PFSK-1 (cell line): ENCODE measurements around the gene CTBP1.

Experiments used
- FOXP2 ChIP-seq: optimal IDR thresholded peaks from 2 replicates; pipeline ENCODE3; 2011; ENCODE audit warnings: borderline replicate concordance, control low read depth, inconsistent platforms; ENCODE audit not compliant: insufficient read depth; ENCODE audit errors: extremely low read length, extremely low read depth
- POLR2AphosphoS5 ChIP-seq: IDR thresholded peaks from 2 replicates; pipeline ENCODE4 v1.6.1; 2012; ENCODE audit warnings: low read depth, mild to moderate bottlenecking, control low read depth, low read length, moderate library complexity
- SIN3A ChIP-seq: IDR thresholded peaks from 2 replicates; pipeline ENCODE4 v1.6.1; 2012; ENCODE audit warnings: mild to moderate bottlenecking, low read length, moderate library complexity, borderline replicate concordance; ENCODE audit not compliant: insufficient read depth
- TAF1 ChIP-seq: IDR thresholded peaks from 2 replicates; pipeline ENCODE4 v1.6.1; 2012; ENCODE audit warnings: low read length, control low read depth, borderline replicate concordance; ENCODE audit not compliant: insufficient read depth
- TF ChIP-seq, protein P1 (sequence below), 2 experiments: IDR thresholded peaks; 2 replicates each; pipeline versions ENCODE4 v1.6.1 to v1.8.0; 2011 to 2012; ENCODE audit warnings: low read depth in 2 of 2, low read length in 2 of 2, control low read depth in 1 of 2, inconsistent platforms in 1 of 2, mild to moderate bottlenecking in 1 of 2, moderate library complexity in 1 of 2; ENCODE audit not compliant: insufficient read depth in 1 of 2

Gene CTBP1

DNA sequence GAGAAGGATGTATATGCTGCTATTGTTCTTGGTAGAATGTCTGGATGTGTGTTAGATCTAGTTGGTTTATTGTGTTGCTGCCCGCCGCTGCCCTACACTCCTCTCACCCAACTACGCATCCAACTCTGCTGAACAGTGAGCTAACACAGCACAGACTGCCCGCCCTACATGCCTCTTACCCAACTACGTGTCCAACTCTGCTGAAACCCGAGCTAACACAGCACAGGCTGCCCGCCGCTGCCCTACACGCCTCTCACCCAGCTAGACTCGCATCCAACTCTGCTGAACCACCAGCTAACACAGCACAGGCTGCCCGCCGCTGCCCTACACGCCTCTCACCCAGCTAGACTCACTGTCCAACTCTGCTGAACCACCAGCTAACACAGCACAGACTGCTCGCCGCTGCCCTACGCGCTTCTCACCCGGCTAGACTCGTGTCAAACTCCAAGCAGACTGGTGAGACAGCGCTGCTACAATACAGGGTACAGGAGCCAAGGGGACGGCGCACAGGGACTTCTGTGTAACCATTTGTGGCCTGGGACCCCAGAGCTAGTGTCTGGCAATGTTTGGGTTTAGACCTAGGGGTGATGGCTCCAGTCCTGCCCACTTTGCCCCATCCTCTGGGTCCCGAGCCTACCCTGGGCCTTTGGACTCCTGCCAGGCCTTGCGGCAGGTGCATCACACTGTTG, 11.6 kb upstream of the CTBP1 start:
- TF ChIP-seq TAF1 (no peak), SIN3A (no peak), FOXP2 (no peak), POLR2AphosphoS5 (no peak)
- TF ChIP-seq, protein P1, sequence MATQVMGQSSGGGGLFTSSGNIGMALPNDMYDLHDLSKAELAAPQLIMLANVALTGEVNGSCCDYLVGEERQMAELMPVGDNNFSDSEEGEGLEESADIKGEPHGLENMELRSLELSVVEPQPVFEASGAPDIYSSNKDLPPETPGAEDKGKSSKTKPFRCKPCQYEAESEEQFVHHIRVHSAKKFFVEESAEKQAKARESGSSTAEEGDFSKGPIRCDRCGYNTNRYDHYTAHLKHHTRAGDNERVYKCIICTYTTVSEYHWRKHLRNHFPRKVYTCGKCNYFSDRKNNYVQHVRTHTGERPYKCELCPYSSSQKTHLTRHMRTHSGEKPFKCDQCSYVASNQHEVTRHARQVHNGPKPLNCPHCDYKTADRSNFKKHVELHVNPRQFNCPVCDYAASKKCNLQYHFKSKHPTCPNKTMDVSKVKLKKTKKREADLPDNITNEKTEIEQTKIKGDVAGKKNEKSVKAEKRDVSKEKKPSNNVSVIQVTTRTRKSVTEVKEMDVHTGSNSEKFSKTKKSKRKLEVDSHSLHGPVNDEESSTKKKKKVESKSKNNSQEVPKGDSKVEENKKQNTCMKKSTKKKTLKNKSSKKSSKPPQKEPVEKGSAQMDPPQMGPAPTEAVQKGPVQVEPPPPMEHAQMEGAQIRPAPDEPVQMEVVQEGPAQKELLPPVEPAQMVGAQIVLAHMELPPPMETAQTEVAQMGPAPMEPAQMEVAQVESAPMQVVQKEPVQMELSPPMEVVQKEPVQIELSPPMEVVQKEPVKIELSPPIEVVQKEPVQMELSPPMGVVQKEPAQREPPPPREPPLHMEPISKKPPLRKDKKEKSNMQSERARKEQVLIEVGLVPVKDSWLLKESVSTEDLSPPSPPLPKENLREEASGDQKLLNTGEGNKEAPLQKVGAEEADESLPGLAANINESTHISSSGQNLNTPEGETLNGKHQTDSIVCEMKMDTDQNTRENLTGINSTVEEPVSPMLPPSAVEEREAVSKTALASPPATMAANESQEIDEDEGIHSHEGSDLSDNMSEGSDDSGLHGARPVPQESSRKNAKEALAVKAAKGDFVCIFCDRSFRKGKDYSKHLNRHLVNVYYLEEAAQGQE (IDR thresholded peaks at IDR 0.05; ENCODE audit: insufficient read depth in 1 of 2, low read depth in 2 of 2, low read length in 2 of 2): no peak

DNA sequence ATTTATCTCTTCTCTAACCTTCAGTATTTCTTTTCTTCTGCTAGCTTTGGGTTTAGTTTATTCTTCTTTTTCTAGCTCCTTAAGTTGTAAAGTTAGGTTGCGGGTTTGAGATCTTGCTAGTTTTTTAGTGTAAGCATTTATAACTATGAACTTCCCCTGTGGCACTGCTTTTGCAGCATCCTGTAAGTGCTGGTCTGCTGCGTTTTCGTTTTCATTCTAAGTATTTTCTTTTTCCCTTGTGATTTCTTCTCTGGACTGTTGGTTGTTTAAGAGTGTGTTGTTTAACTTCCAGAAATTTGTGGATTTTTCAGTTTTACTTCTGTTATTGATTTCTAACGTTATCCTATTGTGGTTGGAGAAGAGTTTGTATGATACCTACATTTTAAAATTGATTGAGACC, 11.0 kb upstream of the CTBP1 start:
- no peak for TF ChIP-seq SIN3A
- TF ChIP-seq TAF1: no peak
- TF ChIP-seq, protein P1 (IDR thresholded peaks at IDR 0.05; ENCODE audit: insufficient read depth in 1 of 2, low read depth in 2 of 2, low read length in 2 of 2): no peak
- no peak for TF ChIP-seq FOXP2
- TF ChIP-seq POLR2AphosphoS5: no peak

DNA sequence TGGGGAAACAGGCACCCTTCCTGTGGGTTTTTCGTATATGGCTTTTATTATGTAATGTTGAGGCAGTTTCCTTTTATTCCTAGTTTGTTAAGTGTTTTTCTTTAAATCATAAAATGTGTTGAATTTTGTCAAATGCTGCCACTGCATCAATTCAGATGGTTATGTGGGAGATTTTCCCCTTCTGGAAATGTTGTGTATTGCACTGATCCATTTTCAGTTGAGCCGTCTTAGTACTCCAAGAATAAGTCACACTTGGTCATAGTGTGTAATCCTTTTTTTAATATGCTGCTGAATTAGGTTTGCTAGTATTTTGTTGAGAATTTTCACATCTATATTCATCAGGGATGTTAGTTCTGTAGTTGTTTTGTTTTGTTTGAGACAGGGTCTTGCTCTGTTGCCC, 9.5 kb upstream of the CTBP1 start:
- TF ChIP-seq, protein P1 (IDR thresholded peaks at IDR 0.05; ENCODE audit: insufficient read depth in 1 of 2, low read depth in 2 of 2, low read length in 2 of 2): no peak

DNA sequence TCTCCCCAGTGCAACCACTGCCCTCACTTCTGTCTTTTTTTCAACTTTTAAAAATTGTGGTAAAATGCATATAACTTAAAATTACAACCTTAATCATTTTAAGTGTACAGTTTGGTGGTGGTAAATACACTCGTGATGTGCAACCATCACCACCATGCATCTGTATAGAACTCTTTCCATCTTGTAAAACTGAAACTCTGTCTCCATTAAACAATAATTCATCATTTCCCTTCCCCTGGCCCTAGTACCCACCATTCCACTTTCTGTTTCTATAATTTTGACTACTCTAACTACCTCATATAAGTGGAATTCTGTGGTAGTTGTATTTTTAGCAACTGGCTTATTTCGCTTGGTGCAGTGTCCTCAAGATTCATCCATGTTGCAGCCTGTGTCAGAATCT, 6.8 kb upstream of the CTBP1 start:
- TF ChIP-seq TAF1 (no peak), FOXP2 (no peak), SIN3A (no peak), POLR2AphosphoS5 (no peak)
- TF ChIP-seq, protein P1 (IDR thresholded peaks at IDR 0.05; ENCODE audit: insufficient read depth in 1 of 2, low read depth in 2 of 2, low read length in 2 of 2): no peak

DNA sequence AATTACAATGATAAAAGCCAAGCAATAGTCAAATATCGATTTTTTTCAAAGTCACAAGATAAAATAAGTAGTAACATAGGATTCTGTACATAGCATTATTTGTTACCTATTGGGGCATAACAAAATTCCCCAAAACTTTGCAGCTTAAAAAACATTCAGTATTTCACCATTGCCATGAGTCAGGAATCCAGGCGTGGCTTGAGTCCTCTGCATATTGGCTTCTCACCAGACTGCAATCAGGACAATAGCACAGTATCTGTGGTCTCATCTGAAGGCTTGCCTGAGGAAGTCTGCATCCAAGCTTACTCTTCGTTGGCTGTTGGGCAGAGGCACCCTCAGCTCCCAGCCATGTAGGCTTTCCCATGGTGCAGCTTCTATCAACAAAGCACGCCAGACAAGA, 6.2 kb upstream of the CTBP1 start:
- no peak for TF ChIP-seq SIN3A
- TF ChIP-seq, protein P1 (IDR thresholded peaks at IDR 0.05; ENCODE audit: insufficient read depth in 1 of 2, low read depth in 2 of 2, low read length in 2 of 2): no peak
- TF ChIP-seq TAF1: no peak
- TF ChIP-seq FOXP2: no peak
- TF ChIP-seq POLR2AphosphoS5: no peak
